IPS DF 6.9 (cell line): ENCODE measurements around the gene PDIA6.

Experiments used
- DNase-seq: peaks from one replicate; pipeline ENCODE4 v3.0.0-alpha.2; 2013; ENCODE audit warnings: low read depth, low spot score
- H3K27ac ChIP-seq: one replicate; pipeline ENCODE4 v1.5.1; 2013; ENCODE audit warnings: low read length, control low read depth
- H3K27me3 ChIP-seq: 2 replicates; pipeline ENCODE4 v1.6.1; 2013; ENCODE audit warnings: mild to moderate bottlenecking, low read length; ENCODE audit not compliant: control insufficient read depth, insufficient read depth
- H3K36me3 ChIP-seq: 2 replicates; pipeline ENCODE4 v1.6.1; 2013; ENCODE audit warnings: low read length; ENCODE audit not compliant: control insufficient read depth, insufficient read depth
- H3K4me1 ChIP-seq: 2 replicates; pipeline ENCODE4 v1.6.1; 2013; ENCODE audit warnings: low read length; ENCODE audit not compliant: control insufficient read depth, insufficient read depth
- H3K4me3 ChIP-seq: 2 replicates; pipeline ENCODE4 v1.5.1; 2013; ENCODE audit warnings: mild to moderate bottlenecking, low read length
- H3K9me3 ChIP-seq: 2 replicates; pipeline ENCODE4 v1.6.1; 2013; ENCODE audit warnings: low read length, inconsistent platforms; ENCODE audit not compliant: control insufficient read depth, insufficient read depth
- WGBS: extraction: QIAGEN DNeasy Blood & Tissue Kit; methylation state at CpG from one replicate; pipeline ENCODE4 v1.1.7; 2013; ENCODE audit warnings: mixed read lengths, missing lambda C conversion rate; ENCODE audit not compliant: insufficient read length, insufficient coverage; 5-methylcytosine and 5-hydroxymethylcytosine counted together

The PDIA6 gene

GRCh38 chr2:10844097-10844496 is 31.5 kb upstream of the PDIA6 start:
- H3K27ac ChIP-seq: no peak overlapping the region
- H3K27me3 ChIP-seq: no peaks in the 10 kb centered on the region
- H3K4me3 ChIP-seq: no peak overlapping the region
- no CpG with 5 or more reads among the region's 12 CpGs for WGBS
- H3K36me3 ChIP-seq: no peaks in the 10 kb centered on the region
- no peaks in the 10 kb centered on the region for H3K9me3 ChIP-seq
- peak; percentile 58 for DNase-seq
- peaks cover 4% of the 10 kb centered on the region; the same call in 1 of the 2 replicates for H3K4me1 ChIP-seq

- H3K27ac ChIP-seq: no peak overlapping the region
- no peak for DNase-seq
- H3K9me3 ChIP-seq: no peaks in the 10 kb centered on the region
- no peaks in the 10 kb centered on the region for H3K36me3 ChIP-seq
- no CpG with 5 or more reads among the region's 4 CpGs for WGBS
- H3K4me3 ChIP-seq: no peak overlapping the region
- peaks cover 4% of the 10 kb centered on the region; the same call in 1 of the 2 replicates for H3K4me1 ChIP-seq
- H3K27me3 ChIP-seq: no peaks in the 10 kb centered on the region
Observed at GRCh38 chr2:10842506-10842905, 29.9 kb upstream of the PDIA6 start.

- WGBS: no CpG with 5 or more reads among the region's 3 CpGs
- Histone ChIP-seq H3K27me3 (no peaks in the 10 kb centered on the region), H3K36me3 (no peaks in the 10 kb centered on the region), H3K4me1 (peaks cover 4% of the 10 kb centered on the region; the same call in 1 of the 2 replicates), H3K9me3 (no peaks in the 10 kb centered on the region), H3K27ac (no peak overlapping the region), H3K4me3 (no peak overlapping the region)
- no peak for DNase-seq
Observed at GRCh38 chr2:10841547-10842219, 29.1 kb upstream of the PDIA6 start.

- no peak for DNase-seq
Observed at GRCh38 chr2:10839813-10840212, 27.2 kb upstream of the PDIA6 start.

GRCh38 chr2:10838734-10839133 is 26.1 kb upstream of the PDIA6 start:
- H3K36me3 ChIP-seq: no peaks in the 10 kb centered on the region
- WGBS: no CpG with 5 or more reads among the region's 3 CpGs
- H3K9me3 ChIP-seq: no peaks in the 10 kb centered on the region
- peaks cover 1% of the 10 kb centered on the region; the same call in 1 of the 2 replicates for H3K4me1 ChIP-seq
- no peak for DNase-seq
- no peaks in the 10 kb centered on the region for H3K27me3 ChIP-seq
- H3K4me3 ChIP-seq: no peak overlapping the region
- no peak overlapping the region for H3K27ac ChIP-seq

More at GRCh38 chr2:10839813-10840212, 27.2 kb upstream of the PDIA6 start:
- H3K4me3 ChIP-seq: no peak overlapping the region
- H3K9me3 ChIP-seq: no peaks in the 10 kb centered on the region
- no peaks in the 10 kb centered on the region for H3K27me3 ChIP-seq
- H3K36me3 ChIP-seq: no peaks in the 10 kb centered on the region
- H3K27ac ChIP-seq: no peak overlapping the region
- H3K4me1 ChIP-seq: peaks cover 4% of the 10 kb centered on the region; the same call in 1 of the 2 replicates
- no CpG with 5 or more reads among the region's 8 CpGs for WGBS

GRCh38 chr2:10837298-10838266 is 25.0 kb upstream of the PDIA6 start:
- Histone ChIP-seq H3K4me1 (peaks cover 1% of the 10 kb centered on the region; the same call in 1 of the 2 replicates), H3K27ac (no peak overlapping the region), H3K4me3 (no peak overlapping the region), H3K27me3 (no peaks in the 10 kb centered on the region), H3K9me3 (no peaks in the 10 kb centered on the region), H3K36me3 (no peaks in the 10 kb centered on the region)
- no peak for DNase-seq
- no CpG with 5 or more reads among the region's 17 CpGs for WGBS

GRCh38 chr2:10835052-10835970 is 22.7 kb upstream of the PDIA6 start:
- WGBS: no CpG with 5 or more reads among the region's 48 CpGs
- peaks cover 2% of the 10 kb centered on the region; the same call in 1 of the 2 replicates for H3K4me1 ChIP-seq
- DNase-seq: peak; percentile 84
- H3K27me3 ChIP-seq: no peaks in the 10 kb centered on the region
- 0 out of 2 replicates have a peak overlapping the region, but pooled peaks have one; percentile 7 for H3K4me3 ChIP-seq
- H3K9me3 ChIP-seq: no peaks in the 10 kb centered on the region
- H3K27ac ChIP-seq: no peak overlapping the region
- no peaks in the 10 kb centered on the region for H3K36me3 ChIP-seq

GRCh38 chr2:10834068-10834655 is 21.6 kb upstream of the PDIA6 start:
- DNase-seq: no peak
- Histone ChIP-seq H3K27me3 (no peaks in the 10 kb centered on the region), H3K9me3 (no peaks in the 10 kb centered on the region), H3K4me1 (peaks cover 2% of the 10 kb centered on the region; the same call in 1 of the 2 replicates), H3K27ac (no peak overlapping the region), H3K4me3 (no peak overlapping the region), H3K36me3 (no peaks in the 10 kb centered on the region)
- no CpG with 5 or more reads among the region's 8 CpGs for WGBS

- no peaks in the 10 kb centered on the region for H3K9me3 ChIP-seq
- H3K4me1 ChIP-seq: peaks cover 2% of the 10 kb centered on the region; the same call in 1 of the 2 replicates
- DNase-seq: no peak
- no peak overlapping the region for H3K27ac ChIP-seq
- WGBS: no CpG with 5 or more reads among the region's 10 CpGs
- H3K36me3 ChIP-seq: no peaks in the 10 kb centered on the region
- H3K27me3 ChIP-seq: no peaks in the 10 kb centered on the region
- H3K4me3 ChIP-seq: no peak overlapping the region
Observed at GRCh38 chr2:10833021-10833420, 20.4 kb upstream of the PDIA6 start.
